Mammary epithelial cell (primary cell): ENCODE data around the gene P2RX5.

ENCODE experiments used
- CTCF ChIP-seq, 2 donors: IDR thresholded peaks in 1 of 2; conservative IDR thresholded peaks in 1 of 2; 2 replicates each; pipeline ENCODE4 v1.5.1; 2011 to 2012; ENCODE audit warnings: inconsistent platforms in 2 of 2, low read length in 2 of 2, mild to moderate bottlenecking in 2 of 2, control low read depth in 1 of 2, low read depth in 1 of 2; ENCODE audit not compliant: insufficient read depth in 1 of 2; ENCODE audit errors: extremely low read depth in 1 of 2
- EZH2 ChIP-seq: IDR thresholded peaks from 2 replicates; pipeline ENCODE4 v1.6.1; 2012; ENCODE audit warnings: low read length, inconsistent platforms, borderline replicate concordance

DNA sequence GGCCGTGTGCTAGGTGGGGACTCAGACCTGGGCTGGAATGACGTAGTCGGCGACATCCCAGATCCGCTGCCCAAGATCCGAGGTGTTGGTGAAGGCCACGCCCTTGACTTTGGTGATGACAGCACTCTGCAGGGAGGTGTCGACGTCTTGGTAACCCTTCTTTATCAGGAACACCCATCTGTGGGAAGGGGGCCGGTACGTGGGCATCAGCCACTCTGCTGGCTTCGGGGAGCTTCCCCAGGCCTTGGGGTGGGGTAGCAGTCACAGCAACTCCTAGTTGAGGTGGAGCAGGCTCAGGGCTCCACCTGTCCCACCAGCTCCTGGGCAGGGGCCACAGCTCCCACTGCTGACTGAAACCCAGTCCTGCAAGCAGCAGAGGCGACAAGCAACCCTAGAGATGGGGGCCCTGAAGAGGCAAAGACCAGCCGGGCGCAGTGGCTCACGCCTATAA lies 4.3 kb downstream of the P2RX5 start:
- TF ChIP-seq CTCF (conservative IDR thresholded peaks at IDR 0.05 in 1 of 2, IDR thresholded peaks at IDR 0.05 in 1 of 2; ENCODE audit: extremely low read depth in 1 of 2, insufficient read depth in 1 of 2, low read depth in 1 of 2, low read length in 2 of 2) (peak in 1 of 2 donors; percentile 15), EZH2 (no peak)
